ENCODE results near the gene HOXC5.
A peak's percentile ranks its signal among the peaks of the same experiment; 100 is the strongest.

The HOXC5 gene

GRCh38 chr12:54032627-54033100 lies at the start of gene HOXC5:
HOXC5 (plus strand) TSS chr12:54033050; CDS start chr12:54033123, 73 bp downstream.
- peak; percentile 64 for DNase-seq (ENCODE audit: low read depth)

GRCh38 chr12:53983568-53983949 lies 49.3 kb upstream of the HOXC5 start:
- DNase-seq (ENCODE audit: low read depth), result no peak

- DNase-seq (ENCODE audit: low read depth), result no peak
Observed at GRCh38 chr12:53983950-53984572, 48.8 kb upstream of the HOXC5 start.

GRCh38 chr12:53984901-53985691 lies 47.8 kb upstream of the HOXC5 start, which contains the start of gene HOXC10:
HOXC10 (plus strand) TSS chr12:53985146; CDS start chr12:53985260, 114 bp downstream.
- DNase-seq (ENCODE audit: low read depth), result peak; percentile 95

GRCh38 chr12:53985692-53985993 lies 47.2 kb upstream of the HOXC5 start:
- no peak for DNase-seq (ENCODE audit: low read depth)

- no peak for DNase-seq (ENCODE audit: low read depth)
Observed at GRCh38 chr12:53985994-53986685, 46.7 kb upstream of the HOXC5 start.

- DNase-seq (ENCODE audit: low read depth), result no peak
Observed at GRCh38 chr12:53986686-53987483, 46.0 kb upstream of the HOXC5 start.

- DNase-seq (ENCODE audit: low read depth), result no peak
Observed at GRCh38 chr12:53987787-53988230, 45.0 kb upstream of the HOXC5 start.

- no peak for DNase-seq (ENCODE audit: low read depth)
Observed at GRCh38 chr12:53988541-53989226, 44.2 kb upstream of the HOXC5 start.

GRCh38 chr12:53989227-53990113 lies 43.4 kb upstream of the HOXC5 start:
- DNase-seq (ENCODE audit: low read depth), result no peak

- DNase-seq (ENCODE audit: low read depth), result no peak
Observed at GRCh38 chr12:53990311-53991076, 42.4 kb upstream of the HOXC5 start.

GRCh38 chr12:53991077-53991460 lies 41.8 kb upstream of the HOXC5 start:
- DNase-seq (ENCODE audit: low read depth), result no peak

GRCh38 chr12:53992377-53992889 lies 40.4 kb upstream of the HOXC5 start:
- no peak for DNase-seq (ENCODE audit: low read depth)

GRCh38 chr12:53993162-53994008 lies 39.5 kb upstream of the HOXC5 start:
- no peak for DNase-seq (ENCODE audit: low read depth)

GRCh38 chr12:53994009-53994263 lies 38.9 kb upstream of the HOXC5 start:
- DNase-seq (ENCODE audit: low read depth), result no peak

- no peak for DNase-seq (ENCODE audit: low read depth)
Observed at GRCh38 chr12:53994264-53995001, 38.4 kb upstream of the HOXC5 start.

- peak; percentile 42 for DNase-seq (ENCODE audit: low read depth)
Observed at GRCh38 chr12:53995002-53995377, 37.9 kb upstream of the HOXC5 start.

All from HS-27A (cell line).